ENCODE measurements around the gene SCRN3.
"Not testable (repeated sequence)": the region's sequence is repeated elsewhere in the genome, so short reads cannot be mapped to it uniquely, and the experiment has no call there.

The SCRN3 gene

GRCh38 chr2:174403628-174404027 is 8.1 kb downstream of the SCRN3 start:
- no peak for DNase-seq (ENCODE audit: low spot score)

- DNase-seq (ENCODE audit: low spot score): not testable (repeated sequence)
Measured at GRCh38 chr2:174410039-174410438, 14.5 kb downstream of the SCRN3 start.

- DNase-seq (ENCODE audit: low spot score): no peak
Measured at GRCh38 chr2:174412256-174412655, 16.7 kb downstream of the SCRN3 start.

GRCh38 chr2:174428214-174428613 is 32.7 kb downstream of the SCRN3 start:
- no peak for DNase-seq (ENCODE audit: low spot score)

- DNase-seq (ENCODE audit: low spot score): no peak
Measured at GRCh38 chr2:174430066-174430465, 34.5 kb downstream of the SCRN3 start.

GRCh38 chr2:174431902-174432301 is 36.4 kb downstream of the SCRN3 start:
- no peak for DNase-seq (ENCODE audit: low spot score)

GRCh38 chr2:174436351-174436750 is 40.8 kb downstream of the SCRN3 start:
- no peak for DNase-seq (ENCODE audit: low spot score)

- no peak for DNase-seq (ENCODE audit: low spot score)
Measured at GRCh38 chr2:174438146-174438886, 42.8 kb downstream of the SCRN3 start.

- DNase-seq (ENCODE audit: low spot score): no peak
Measured at GRCh38 chr2:174439323-174439722, 43.8 kb downstream of the SCRN3 start.

- DNase-seq (ENCODE audit: low spot score): no peak
Measured at GRCh38 chr2:174439950-174440349, 44.4 kb downstream of the SCRN3 start.

- DNase-seq (ENCODE audit: low spot score): no peak
Measured at GRCh38 chr2:174442546-174443510, 47.3 kb downstream of the SCRN3 start.

GRCh38 chr2:174444761-174445160 is 49.2 kb downstream of the SCRN3 start:
- DNase-seq (ENCODE audit: low spot score): no peak

GRCh38 chr2:174445248-174445647 is 49.7 kb downstream of the SCRN3 start:
- no peak for DNase-seq (ENCODE audit: low spot score)

- DNase-seq (ENCODE audit: low spot score): no peak
Measured at GRCh38 chr2:174446531-174446930, 51.0 kb downstream of the SCRN3 start.

- DNase-seq (ENCODE audit: low spot score): no peak
Measured at GRCh38 chr2:174449033-174449432, 53.5 kb downstream of the SCRN3 start.

GRCh38 chr2:174450021-174450816 is 54.7 kb downstream of the SCRN3 start:
- no peak for DNase-seq (ENCODE audit: low spot score)

- DNase-seq (ENCODE audit: low spot score): no peak
Measured at GRCh38 chr2:174454566-174454965, 59.0 kb downstream of the SCRN3 start.

- no peak for DNase-seq (ENCODE audit: low spot score)
Measured at GRCh38 chr2:174461221-174461620, 65.7 kb downstream of the SCRN3 start.

- no peak for DNase-seq (ENCODE audit: low spot score)
Measured at GRCh38 chr2:174465327-174465726, 69.8 kb downstream of the SCRN3 start.

GRCh38 chr2:174473796-174474195 is 78.3 kb downstream of the SCRN3 start:
- no peak for DNase-seq (ENCODE audit: low spot score)

- no peak for DNase-seq (ENCODE audit: low spot score)
Measured at GRCh38 chr2:174477759-174478158, 82.2 kb downstream of the SCRN3 start.

Measured in NAMALWA (cell line).